Tibial nerve (tissue), 4 donors: ENCODE measurements around the gene CARD6. TPM values are rescaled to one million over a fixed set of nuclear protein-coding genes. Genes with fewer than 3 reads are reported as not detected.
"Not testable (repeated sequence)": the region's sequence is repeated elsewhere in the genome, so short reads cannot be mapped to it uniquely, and the experiment has no call there.

ENCODE experiments used
- DNase-seq, 2 donors: peaks; one replicate each; pipeline ENCODE4 v3.0.0-alpha.2; 2019; ENCODE audit warnings: low spot score in 2 of 2
- H3K27ac ChIP-seq, 4 donors: fragments of 200-600 bp; sonication (generic) in 3 of 4; one replicate each; pipeline ENCODE4 v1.5.1; 2017 to 2019; ENCODE audit warnings: mild to moderate bottlenecking in 1 of 4
- H3K27me3 ChIP-seq, 2 donors: fragments of 200-600 bp; sonication (generic) in 1 of 2; one replicate each; pipeline versions ENCODE4 v1.5.1 to v1.6.0; 2017 to 2019
- H3K36me3 ChIP-seq, 3 donors: fragments of 200-600 bp; sonication (generic); one replicate each; pipeline ENCODE4 v1.5.1; 2018 to 2019
- H3K4me1 ChIP-seq, 4 donors: fragments of 200-600 bp; sonication (generic) in 3 of 4; one replicate each; pipeline ENCODE4 v1.5.1; 2017 to 2019
- H3K4me3 ChIP-seq, 4 donors: fragments of 200-600 bp; sonication (generic) in 3 of 4; one replicate each; pipeline ENCODE4 v1.5.1; 2017 to 2019; ENCODE audit warnings: mild to moderate bottlenecking in 1 of 4, moderate library complexity in 1 of 4
- H3K9me3 ChIP-seq, 4 donors: fragments of 200-600 bp; sonication (generic) in 3 of 4; one replicate each; pipeline ENCODE4 v1.5.1; 2017 to 2019
- CTCF ChIP-seq, 5 experiments: fragments of 200-600 bp in 3 of 5; fragments of 450-650 bp in 2 of 5; sonication (generic) in 3 of 5; IDR thresholded peaks; one replicate each; pipeline ENCODE4 v1.5.1; 2016 to 2019; ENCODE audit warnings: antibody characterized with exemption in 5 of 5, mild to moderate bottlenecking in 3 of 5, moderate library complexity in 2 of 5
- EP300 ChIP-seq, 2 donors: sonication (generic); formaldehyde crosslinking; IDR thresholded peaks; one replicate each; pipeline ENCODE4 v1.6.1; 2017; ENCODE audit warnings: antibody characterized with exemption in 2 of 2, mild to moderate bottlenecking in 1 of 2
- POLR2A ChIP-seq, 2 donors: fragments of 450-650 bp; IDR thresholded peaks; one replicate each; pipeline ENCODE4 v1.6.1; 2017; ENCODE audit warnings: antibody characterized with exemption in 2 of 2, mild to moderate bottlenecking in 2 of 2, moderate library complexity in 2 of 2
- whole genome bisulfite sequencing, 2 donors: methylation state at CpG; one replicate each; pipeline ENCODE4 v1.1.5; 2018; 5-methylcytosine and 5-hydroxymethylcytosine counted together
- total RNA-seq, 4 donors: library from RNA; depleted of rRNA; stranded (reverse); fragments of >200 nt; gene quantifications; one replicate each; pipeline ENCODE4 v1.1.0, GENCODE V29; 2016

Gene CARD6
- total RNA-seq, 4 donors from 2014 or later, result 7.6 to 16.1 (median 11.3) TPM

GRCh38 chr5:40844565-40844964, 3.4 kb downstream of the CARD6 start:
- peaks cover 0 to 20% (median 0%) of the 10 kb centered on the region in 3 donors for H3K36me3 ChIP-seq
- WGBS, 2 donors, result 87 to 91% methylated on average over 4 of the region's 4 CpGs
- TF ChIP-seq CTCF (IDR thresholded peaks at IDR 0.05) (no peak), EP300 (IDR thresholded peaks at IDR 0.05) (no peak), POLR2A (IDR thresholded peaks at IDR 0.05) (no peak)
- H3K9me3 ChIP-seq, result no peaks in the 10 kb centered on the region
- H3K27ac ChIP-seq, result no peak overlapping the region
- DNase-seq, result no peak
- no peak overlapping the region for H3K4me3 ChIP-seq
- no peaks in the 10 kb centered on the region for H3K27me3 ChIP-seq
- H3K4me1 ChIP-seq, result peaks cover 0 to 28% (median 4%) of the 10 kb centered on the region in 4 donors

GRCh38 chr5:40846371-40846770, 5.2 kb downstream of the CARD6 start:
- H3K36me3 ChIP-seq, result peaks cover 0 to 20% (median 0%) of the 10 kb centered on the region in 3 donors
- H3K27me3 ChIP-seq, result no peaks in the 10 kb centered on the region
- no peaks in the 10 kb centered on the region for H3K9me3 ChIP-seq
- peaks cover 0 to 28% (median 4%) of the 10 kb centered on the region in 4 donors for H3K4me1 ChIP-seq
- WGBS, 2 donors, result 83 to 87% methylated on average over 2 of the region's 2 CpGs
- no peak for DNase-seq
- TF ChIP-seq POLR2A (IDR thresholded peaks at IDR 0.05) (no peak), EP300 (IDR thresholded peaks at IDR 0.05) (no peak), CTCF (IDR thresholded peaks at IDR 0.05) (no peak)
- H3K4me3 ChIP-seq, result no peak overlapping the region
- no peak overlapping the region for H3K27ac ChIP-seq

- no peaks in the 10 kb centered on the region for H3K27me3 ChIP-seq
- 83 to 100% methylated on average over 1 of the region's 1 CpG for WGBS, 2 donors
- no peaks in the 10 kb centered on the region for H3K9me3 ChIP-seq
- peaks cover 0 to 21% (median 3%) of the 10 kb centered on the region in 4 donors for H3K4me1 ChIP-seq
- peaks cover 0 to 32% (median 0%) of the 10 kb centered on the region in 3 donors for H3K36me3 ChIP-seq
- TF ChIP-seq POLR2A (IDR thresholded peaks at IDR 0.05), result no peak
- no peak overlapping the region for H3K27ac ChIP-seq
- DNase-seq, result no peak
- no peak overlapping the region for H3K4me3 ChIP-seq
Observed at GRCh38 chr5:40847525-40847924, 6.4 kb downstream of the CARD6 start.

GRCh38 chr5:40853632-40854192, 12.5 kb downstream of the CARD6 start:
- Histone ChIP-seq H3K4me1 (no peaks in the 10 kb centered on the region), H3K4me3 (no peak overlapping the region), H3K9me3 (peaks cover 0 to 7% (median 0%) of the 10 kb centered on the region in 4 donors), H3K36me3 (peaks cover 0 to 48% (median 0%) of the 10 kb centered on the region in 3 donors), H3K27ac (no peak overlapping the region), H3K27me3 (no peaks in the 10 kb centered on the region)
- no peak for DNase-seq
- no peak for TF ChIP-seq POLR2A (IDR thresholded peaks at IDR 0.05)
- TF ChIP-seq EP300 (IDR thresholded peaks at IDR 0.05), result no peak
- no peak for TF ChIP-seq CTCF (IDR thresholded peaks at IDR 0.05)
- WGBS, 2 donors, result 68 to 70% methylated on average over 4 of the region's 4 CpGs

- H3K27ac ChIP-seq, result no peak overlapping the region
- H3K27me3 ChIP-seq, result no peaks in the 10 kb centered on the region
- no peaks in the 10 kb centered on the region for H3K4me1 ChIP-seq
- H3K36me3 ChIP-seq, result peaks cover 0 to 6% (median 0%) of the 10 kb centered on the region in 3 donors
- peaks cover 0 to 26% (median 0%) of the 10 kb centered on the region in 4 donors for H3K9me3 ChIP-seq
- DNase-seq, result no peak
- H3K4me3 ChIP-seq, result no peak overlapping the region
- no peak for TF ChIP-seq EP300 (IDR thresholded peaks at IDR 0.05)
- TF ChIP-seq CTCF (IDR thresholded peaks at IDR 0.05), result no peak
- no peak for TF ChIP-seq POLR2A (IDR thresholded peaks at IDR 0.05)
Observed at GRCh38 chr5:40860711-40861110, 19.5 kb downstream of the CARD6 start.

GRCh38 chr5:40865004-40865403, 23.8 kb downstream of the CARD6 start:
- H3K4me1 ChIP-seq, H3K36me3 ChIP-seq, H3K27me3 ChIP-seq, H3K27ac ChIP-seq, H3K4me3 ChIP-seq, DNase-seq: not testable (repeated sequence)
- WGBS, 2 donors, result 89 to 90% methylated on average over 5 of the region's 5 CpGs
- peaks cover 0 to 25% (median 0%) of the 10 kb centered on the region in 4 donors for H3K9me3 ChIP-seq
